NCI-H2029 treated with DMSO at 0.1 percent for 48 hours (cell line): ENCODE data around the gene INSYN2B.

Source experiments
- DNase-seq: peaks from one replicate; lab custom pipeline; 2025; lab: John Stamatoyannopoulos, UW

The INSYN2B gene

DNA sequence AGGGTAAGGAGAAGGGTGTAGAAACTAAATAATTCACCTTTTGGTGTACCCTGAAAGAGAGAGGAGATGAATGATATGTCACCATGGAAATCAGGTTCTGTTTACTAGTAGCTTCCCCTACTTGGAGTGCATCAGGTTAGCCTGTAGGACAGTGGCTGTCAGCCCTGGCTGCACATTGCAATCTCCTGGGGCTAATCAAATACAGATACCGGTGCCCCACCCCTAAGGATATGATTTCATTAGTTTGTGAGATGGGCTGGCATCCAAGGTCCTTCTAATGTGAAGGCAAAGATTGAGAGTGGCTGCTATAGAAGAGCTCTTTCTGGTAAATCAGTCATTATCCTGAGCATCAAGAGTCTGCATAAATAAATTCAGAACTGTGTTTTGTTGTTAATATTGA, 47.2 kb downstream of the INSYN2B start:
- peak; percentile 52 for DNase-seq

DNA sequence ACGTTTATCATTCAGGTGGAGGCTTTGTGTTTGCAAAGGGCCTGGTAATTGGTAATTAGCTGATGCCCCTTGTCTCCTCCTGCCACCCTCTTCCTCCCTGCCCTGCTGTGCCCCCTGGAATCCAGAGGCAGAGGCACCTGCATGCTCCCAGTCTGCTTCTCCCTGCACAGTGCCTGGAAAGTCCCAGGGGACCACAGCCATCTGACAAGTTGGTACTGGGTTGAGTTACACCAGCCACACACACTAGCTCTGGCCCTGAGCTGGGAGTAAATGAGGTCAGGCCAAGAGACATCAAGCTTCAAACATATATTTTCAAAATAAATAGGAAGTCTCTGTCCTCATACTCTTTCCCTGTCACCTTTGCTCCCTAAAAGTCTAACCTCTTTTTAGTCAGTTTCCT, 56.3 kb downstream of the INSYN2B start:
- no peak for DNase-seq

- DNase-seq = no peak
Observed at GRCh38 chr5:169922474-169922873, 57.8 kb downstream of the INSYN2B start.

- no peak for DNase-seq
Observed at GRCh38 chr5:169921949-169922348, 58.3 kb downstream of the INSYN2B start.

DNA sequence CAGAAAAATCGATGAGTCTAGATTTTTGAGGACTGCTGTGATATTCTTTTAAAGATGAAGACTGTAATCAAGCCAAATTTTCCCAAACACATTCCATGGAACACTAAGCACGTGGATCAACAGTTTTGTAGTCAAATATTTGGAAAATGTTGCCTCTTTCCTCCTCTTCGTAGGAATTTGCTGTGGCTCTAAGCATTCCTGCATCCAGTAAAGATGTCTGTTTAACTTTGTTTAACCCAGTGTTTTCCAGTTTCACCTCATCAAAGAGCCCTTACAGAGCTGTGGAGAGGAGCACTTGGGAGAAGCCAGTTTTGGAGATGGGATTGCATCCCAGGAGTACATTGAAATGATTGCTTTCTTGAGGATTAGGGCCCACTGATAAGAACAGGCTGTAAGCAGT, 58.9 kb downstream of the INSYN2B start:
- DNase-seq = no peak

GRCh38 chr5:169920474-169920873, 59.8 kb downstream of the INSYN2B start:
- no peak for DNase-seq

DNA sequence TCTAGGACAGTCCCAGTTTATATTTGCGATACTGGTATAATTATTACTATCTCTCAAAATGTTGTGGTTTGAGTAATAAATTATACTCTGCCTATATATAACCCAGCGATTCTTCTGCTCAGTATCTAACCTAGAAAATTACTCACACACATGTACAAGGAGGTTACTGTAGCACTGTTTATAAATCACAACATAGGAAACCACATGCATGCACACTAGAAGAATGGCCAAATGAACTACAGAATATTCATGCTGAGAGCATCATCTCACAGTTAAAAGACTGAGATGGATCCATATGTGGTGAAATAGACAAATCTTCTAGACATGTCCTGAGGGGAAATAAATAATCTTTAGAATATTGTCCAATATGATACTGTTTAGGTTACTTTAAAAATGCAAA, 62.1 kb downstream of the INSYN2B start:
- no peak for DNase-seq

DNA sequence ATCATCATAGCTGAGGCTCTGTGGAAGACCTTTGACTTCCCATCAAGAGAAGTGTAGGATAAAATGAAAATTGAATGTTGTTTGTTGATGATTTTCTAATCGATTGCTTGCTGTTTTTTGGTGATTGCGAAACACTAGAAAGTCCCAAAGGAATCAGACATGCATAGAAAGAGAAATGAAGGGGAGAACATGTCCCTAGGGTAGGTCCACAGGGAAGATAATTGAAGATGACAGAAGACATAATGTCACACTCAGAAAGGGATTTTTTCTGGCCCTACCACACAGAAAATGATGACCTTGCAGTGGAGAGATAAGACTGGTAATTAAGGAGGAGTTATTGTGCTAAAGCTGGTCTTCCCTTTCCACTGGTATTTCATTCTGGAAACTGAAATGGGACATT, 62.8 kb downstream of the INSYN2B start:
- no peak for DNase-seq

- DNase-seq = no peak
Observed at GRCh38 chr5:169914766-169915165, 65.5 kb downstream of the INSYN2B start.

- no peak for DNase-seq
Observed at GRCh38 chr5:169913479-169913878, 66.8 kb downstream of the INSYN2B start.

DNA sequence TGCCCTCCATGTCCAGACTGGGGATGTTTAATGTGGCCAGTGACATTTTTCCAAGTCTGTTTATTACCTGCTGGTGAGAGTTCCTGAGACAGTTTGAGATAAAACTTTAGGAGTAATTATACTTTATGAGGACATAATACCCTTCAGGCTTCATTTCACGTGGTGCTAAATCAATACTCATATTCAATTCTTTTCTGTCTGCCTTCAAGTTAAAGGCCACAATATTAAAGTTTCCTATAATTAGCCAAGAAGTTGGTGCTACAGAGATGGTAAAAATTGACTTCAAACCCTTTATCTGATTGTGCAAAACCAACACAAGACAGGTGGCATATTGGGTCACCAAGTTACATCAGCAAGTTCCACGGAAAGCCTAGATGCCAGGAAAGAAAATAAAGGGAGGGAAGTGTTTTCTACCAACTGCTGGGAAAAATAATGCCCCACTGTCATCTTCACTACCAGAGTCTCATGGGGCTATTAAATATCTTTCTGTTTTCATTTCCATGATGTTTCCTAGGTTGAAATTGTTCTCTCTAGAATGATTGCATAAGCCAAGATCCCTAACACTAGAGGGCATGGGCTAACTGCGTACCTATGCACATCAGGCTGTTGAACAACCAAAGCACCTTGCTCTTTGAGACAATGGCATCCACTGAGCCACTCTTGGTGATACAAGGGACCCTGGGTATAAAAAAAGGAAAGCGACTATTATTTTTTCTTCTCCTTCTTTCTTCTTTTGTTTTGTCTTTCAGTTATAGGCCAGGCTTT, 68.7 kb downstream of the INSYN2B start:
- DNase-seq = no peak

DNA sequence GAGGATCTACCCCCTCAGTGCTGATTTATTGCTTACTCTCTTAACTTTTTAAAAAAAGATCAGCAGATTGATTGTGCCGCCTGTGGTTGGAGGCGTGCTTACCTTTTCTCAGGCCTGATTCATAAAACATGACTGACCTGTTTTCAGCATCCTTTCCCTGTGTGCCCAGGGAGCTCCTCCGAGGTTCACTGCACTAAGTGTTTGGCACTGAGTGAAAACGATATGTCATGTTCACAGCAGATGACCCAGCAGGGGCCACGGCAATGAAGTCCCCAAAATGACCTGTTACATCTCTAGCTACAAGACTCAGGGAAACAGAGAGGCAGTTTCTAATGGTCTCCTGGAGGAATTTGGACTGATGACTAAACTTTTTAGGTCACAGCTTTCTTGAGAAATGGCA, 69.9 kb downstream of the INSYN2B start:
- DNase-seq = no peak

DNA sequence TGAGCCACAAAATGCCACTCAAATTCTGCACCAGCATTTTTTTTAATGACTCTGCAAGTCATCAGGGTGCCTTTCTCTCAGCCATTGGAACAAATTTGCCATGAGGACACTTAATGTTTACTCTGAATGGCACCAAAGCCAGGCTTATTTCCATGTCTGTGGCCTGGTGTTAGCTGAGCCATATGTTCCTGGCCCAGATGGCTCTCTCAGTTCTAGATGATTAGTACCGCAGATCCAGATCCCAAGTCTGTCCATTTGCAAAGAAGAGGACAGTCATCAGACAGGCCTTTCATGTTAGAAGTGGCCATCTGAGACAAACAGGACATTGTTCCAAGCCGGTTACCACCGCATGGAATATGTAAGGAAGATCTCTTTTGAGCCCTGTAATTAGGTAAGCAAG, 70.3 kb downstream of the INSYN2B start:
- no peak for DNase-seq

DNA sequence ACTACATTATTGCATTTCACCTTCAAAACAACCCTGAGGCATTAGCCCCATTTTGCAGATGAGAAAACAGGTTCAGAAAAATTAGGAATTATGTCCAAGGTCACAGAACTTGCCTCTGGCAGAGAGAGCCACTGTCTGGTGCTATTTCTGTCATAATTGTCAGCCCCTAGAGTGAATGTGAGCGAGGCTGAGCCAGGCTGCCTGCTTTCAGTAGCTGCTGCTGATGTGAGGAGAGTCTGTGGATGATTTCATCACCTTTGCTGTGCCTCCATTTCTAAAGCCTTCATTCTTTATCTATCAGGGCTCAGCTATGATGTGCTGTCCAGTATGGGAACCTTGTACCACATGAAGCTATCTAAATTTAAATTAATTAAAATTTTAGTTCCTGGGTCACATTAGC, 71.4 kb downstream of the INSYN2B start:
- DNase-seq = no peak

GRCh38 chr5:169906745-169907649, 73.3 kb downstream of the INSYN2B start:
- DNase-seq = no peak

DNA sequence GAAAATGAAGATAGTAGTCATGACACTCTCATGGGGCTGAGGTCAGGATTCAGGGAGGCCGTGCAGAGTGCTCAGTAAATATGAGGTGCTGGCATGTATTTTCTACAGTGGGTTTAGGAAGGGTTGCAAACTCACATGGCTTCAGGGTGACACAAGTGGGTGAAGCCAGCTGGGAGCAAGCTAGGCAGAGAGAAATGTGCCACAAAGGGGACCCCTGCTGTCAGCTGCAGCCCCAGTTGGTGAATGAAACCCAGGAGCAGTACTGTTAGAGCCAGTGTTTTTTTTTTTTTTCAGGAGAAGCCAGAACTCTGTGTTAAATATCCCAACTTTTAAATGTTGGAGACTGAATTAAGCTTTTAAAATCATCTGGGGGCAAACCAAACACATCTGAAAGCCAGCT, 75.3 kb downstream of the INSYN2B start:
- no peak for DNase-seq

GRCh38 chr5:169904508-169904907, 75.8 kb downstream of the INSYN2B start:
- no peak for DNase-seq

GRCh38 chr5:169904059-169904458, 76.2 kb downstream of the INSYN2B start:
- no peak for DNase-seq

DNA sequence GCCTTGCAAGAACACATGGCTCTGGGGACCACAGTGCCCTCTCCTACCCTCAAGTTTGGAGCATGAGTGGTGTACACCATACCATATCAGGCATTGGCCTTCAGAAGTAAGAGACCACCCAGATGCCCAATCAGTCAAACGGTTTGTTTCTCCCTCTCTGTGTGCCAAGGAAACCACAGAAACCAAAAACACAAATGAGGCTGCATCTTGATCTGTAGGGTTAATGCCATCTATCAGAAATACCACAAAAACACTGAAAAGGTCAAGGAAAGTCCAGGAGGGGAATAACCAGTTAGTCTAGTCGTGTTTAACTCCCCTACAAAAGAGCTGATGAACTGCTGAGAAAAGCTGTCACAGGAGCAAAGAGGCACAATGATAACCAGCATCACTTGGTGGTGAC, 78.4 kb downstream of the INSYN2B start:
- no peak for DNase-seq

- no peak for DNase-seq
Observed at GRCh38 chr5:169897481-169897880, 82.8 kb downstream of the INSYN2B start.

DNA sequence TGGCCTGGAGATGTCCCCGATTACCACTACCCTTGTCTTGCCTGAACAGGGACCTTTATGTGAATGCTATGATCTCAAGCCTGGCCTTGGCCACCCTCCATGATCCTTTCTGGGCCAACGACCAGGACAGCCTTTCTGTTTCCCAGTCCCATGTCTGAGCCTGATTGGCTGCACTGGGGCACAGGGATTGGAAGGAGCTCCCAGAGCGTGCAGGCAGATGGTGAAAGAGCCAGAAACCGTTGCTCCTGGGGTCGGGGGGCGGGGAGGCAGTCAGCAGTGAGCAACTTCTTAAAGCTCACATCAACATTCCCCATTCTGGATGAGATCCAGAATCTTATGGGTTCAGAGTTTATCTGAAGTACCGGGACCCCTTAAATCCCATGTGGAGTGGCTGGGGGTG, 84.4 kb downstream of the INSYN2B start:
- DNase-seq = no peak

DNA sequence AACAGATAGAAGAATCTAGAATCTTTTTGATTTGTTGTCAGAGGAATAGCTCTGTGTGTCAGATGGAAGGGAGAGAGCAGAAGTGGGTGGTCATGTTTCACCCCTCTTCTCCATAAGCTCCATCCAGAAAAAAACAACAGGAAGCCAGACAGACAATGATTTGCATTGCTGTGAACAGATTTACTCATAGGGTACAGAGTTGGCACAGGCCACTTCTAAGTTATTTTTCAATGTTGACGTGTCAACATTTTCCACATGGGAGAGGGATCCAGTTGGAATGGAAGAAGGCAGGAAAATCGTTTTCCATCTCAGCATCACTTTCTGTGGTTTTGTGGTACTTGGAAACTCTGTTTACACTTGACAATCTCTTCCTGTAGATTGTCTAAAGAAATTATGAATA, 86.7 kb downstream of the INSYN2B start:
- no peak for DNase-seq

GRCh38 chr5:169893010-169893409, 87.3 kb downstream of the INSYN2B start:
- DNase-seq = no peak
